Fibroblast of villous mesenchyme (primary cell): ENCODE data around the gene ENTHD1. TPM values are rescaled to one million over a fixed set of nuclear protein-coding genes. Genes with fewer than 3 reads are reported as not detected.

Experiments used
- DNase-seq: peaks from one replicate; pipeline ENCODE4 v3.0.0-alpha.2; 2010; ENCODE audit warnings: low read depth
- H3K4me3 ChIP-seq: 2 replicates; pipeline ENCODE4 v1.5.1; 2011; ENCODE audit warnings: low read depth, mild to moderate bottlenecking, low read length
- CTCF ChIP-seq: IDR thresholded peaks from 2 replicates; pipeline ENCODE4 v1.5.1; 2012; ENCODE audit warnings: low read depth, mild to moderate bottlenecking, low read length; ENCODE audit not compliant: insufficient read depth
- total RNA-seq: library from RNA; depleted of rRNA; stranded (reverse); fragments of >200 nt; gene quantifications from 2 replicates; pipeline ENCODE4 v1.2.3, GENCODE V29; 2012

The ENTHD1 gene
- total RNA-seq, 1 donor: not detected

DNA sequence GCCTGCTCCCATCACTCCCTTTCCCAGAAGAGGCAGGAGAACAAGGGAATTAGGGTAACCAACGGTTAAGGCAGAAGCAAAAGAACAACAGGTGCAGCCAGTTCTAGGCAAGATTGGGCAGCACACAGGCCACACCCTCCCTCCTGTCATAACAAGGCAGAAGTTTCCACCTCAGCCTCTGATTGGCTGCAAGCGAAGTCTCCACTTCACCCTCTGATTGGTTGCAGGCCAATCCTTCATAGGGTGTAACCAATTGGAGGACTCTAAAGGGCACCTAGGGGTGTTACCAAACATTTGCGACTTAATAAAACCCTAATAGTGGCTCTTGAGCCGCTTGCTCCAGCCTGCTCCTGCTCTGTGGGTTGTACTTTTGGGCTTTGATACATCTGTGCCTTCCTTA is 169.2 kb downstream of the ENTHD1 start:
- no peak for TF ChIP-seq CTCF
- DNase-seq: no peak
- no peak overlapping the region for H3K4me3 ChIP-seq

DNA sequence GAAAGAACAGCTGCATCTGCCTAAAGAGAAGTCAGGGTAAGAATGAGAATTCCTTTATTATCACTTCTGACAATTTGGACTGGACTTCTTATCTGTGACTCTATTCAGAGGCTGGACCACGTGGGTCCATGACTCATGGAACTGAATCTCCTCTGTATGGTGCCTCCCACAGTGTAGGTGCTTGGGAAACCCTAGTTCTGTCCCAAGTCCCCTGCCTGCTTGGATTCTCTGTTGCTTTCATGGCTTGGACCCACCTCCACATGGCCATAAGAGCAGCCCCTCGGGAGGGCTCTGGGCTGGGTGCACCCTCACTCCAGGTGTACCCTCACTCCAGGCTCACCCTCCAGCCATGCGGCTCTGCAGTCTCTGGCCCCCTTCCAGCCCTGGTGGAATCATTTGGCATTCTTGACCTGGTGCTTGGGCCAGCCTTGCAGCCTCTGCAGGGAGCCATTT is 169.6 kb downstream of the ENTHD1 start:
- DNase-seq: peak; percentile 36
- no peak overlapping the region for H3K4me3 ChIP-seq
- TF ChIP-seq CTCF: no peak

DNA sequence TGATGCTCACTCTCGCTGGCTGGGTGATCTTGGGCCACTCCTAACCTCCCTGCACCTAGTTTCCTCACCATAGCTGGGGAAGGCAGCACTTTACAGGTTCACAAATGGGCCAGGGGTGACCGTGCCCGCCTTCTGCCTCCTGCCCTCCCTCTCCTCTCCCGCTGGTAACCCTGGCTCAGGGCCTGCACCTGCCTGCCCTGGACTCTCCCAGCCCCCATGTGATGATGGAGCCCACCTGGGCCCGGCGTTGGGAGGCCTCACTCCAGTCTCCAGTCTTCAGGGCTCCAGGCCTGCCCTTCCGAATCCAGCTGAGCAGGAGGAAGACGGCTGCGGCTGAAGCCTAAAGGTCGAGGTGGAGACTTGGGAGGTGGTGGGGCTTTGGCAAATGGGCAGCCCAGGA is 170.1 kb downstream of the ENTHD1 start:
- DNase-seq: no peak
- no peak overlapping the region for H3K4me3 ChIP-seq
- TF ChIP-seq CTCF: no peak

GRCh38 chr22:39722501-39722900 is 171.1 kb downstream of the ENTHD1 start:
- H3K4me3 ChIP-seq: no peak overlapping the region
- DNase-seq: no peak
- no peak for TF ChIP-seq CTCF

DNA sequence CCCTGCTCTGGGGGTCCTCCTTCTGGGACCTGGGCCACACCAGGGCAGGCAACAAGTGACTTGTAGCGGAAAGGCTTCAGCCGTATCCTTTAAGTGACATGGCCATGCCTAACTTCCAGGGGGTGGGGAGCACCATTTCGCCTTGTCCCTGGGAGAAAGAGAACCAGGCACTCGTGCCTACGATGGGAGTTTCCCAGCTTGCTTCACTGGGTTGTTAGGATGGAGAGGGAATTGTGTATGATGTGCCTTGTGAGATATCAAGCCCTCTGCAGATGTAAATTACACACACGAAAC is 171.6 kb downstream of the ENTHD1 start:
- DNase-seq: no peak
- TF ChIP-seq CTCF: no peak
- H3K4me3 ChIP-seq: no peak overlapping the region

DNA sequence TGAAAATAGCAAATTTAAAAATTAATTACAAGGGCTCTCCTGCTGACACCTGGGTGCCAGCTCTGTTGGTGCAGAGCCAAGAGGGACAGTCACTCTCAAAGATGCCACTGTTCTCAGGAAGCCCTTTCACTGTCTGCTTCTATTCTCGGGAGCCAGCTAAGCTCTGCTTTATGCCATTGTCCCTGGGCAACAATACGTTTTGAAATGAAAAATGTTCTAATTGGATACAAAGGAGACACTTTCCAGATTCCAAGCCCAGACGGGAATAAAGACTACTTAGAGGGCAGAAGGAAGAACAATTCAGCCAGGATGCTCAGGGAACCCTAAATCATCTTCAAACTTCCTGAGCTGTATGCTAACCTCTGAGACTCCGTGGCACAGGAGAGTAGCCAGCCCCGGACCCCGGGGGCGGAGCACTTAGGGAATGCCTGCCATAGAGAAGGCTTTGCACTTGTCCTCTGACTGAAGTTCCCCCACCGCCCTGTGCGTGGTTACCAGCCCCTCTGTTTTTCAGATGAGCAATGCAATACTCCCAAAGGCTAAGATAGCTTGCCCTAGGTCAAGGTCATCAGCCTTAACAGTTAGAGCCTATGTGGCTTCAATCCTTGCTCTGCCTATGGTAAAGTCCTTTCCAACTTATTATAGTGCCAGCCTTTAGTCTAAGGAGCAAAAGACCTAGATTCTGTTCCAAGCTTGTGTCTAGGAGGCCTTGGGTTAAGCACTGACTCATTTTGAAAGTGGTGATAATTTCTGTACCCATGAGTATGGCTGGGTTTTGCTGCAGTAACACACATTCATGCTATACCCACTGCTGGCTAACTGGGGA is 172.1 kb downstream of the ENTHD1 start:
- TF ChIP-seq CTCF: no peak
- H3K4me3 ChIP-seq: no peak overlapping the region
- no peak for DNase-seq
